Esophagus (tissue), 2 donors: ENCODE measurements around the gene CNOT11. TPM values are rescaled to one million over a fixed set of nuclear protein-coding genes. Genes with fewer than 3 reads are reported as not detected.

Source experiments
- H3K27ac ChIP-seq, 2 donors: one replicate each; pipeline ENCODE4 v1.5.1; 2013; ENCODE audit warnings: low read depth in 2 of 2, mild to moderate bottlenecking in 2 of 2, inconsistent platforms in 1 of 2, low read length in 1 of 2, moderate library complexity in 1 of 2
- H3K27me3 ChIP-seq, 2 donors: one replicate each; pipeline ENCODE4 v1.6.1; 2013; ENCODE audit warnings: low read length in 2 of 2, control low read depth in 1 of 2, mild to moderate bottlenecking in 1 of 2; ENCODE audit not compliant: insufficient read depth in 2 of 2, control insufficient read depth in 1 of 2
- H3K36me3 ChIP-seq, 2 donors: one replicate each; pipeline ENCODE4 v1.6.1; 2013; ENCODE audit warnings: low read length in 1 of 2; ENCODE audit not compliant: control insufficient read depth in 2 of 2, insufficient read depth in 2 of 2
- H3K4me1 ChIP-seq, 2 donors: one replicate each; pipeline ENCODE4 v1.6.1; 2013; ENCODE audit warnings: low read length in 1 of 2; ENCODE audit not compliant: control insufficient read depth in 2 of 2, insufficient read depth in 2 of 2
- H3K4me3 ChIP-seq, 2 donors: one replicate each; pipeline ENCODE4 v1.5.1; 2013; ENCODE audit warnings: low read length in 2 of 2, mild to moderate bottlenecking in 2 of 2, low read depth in 1 of 2, moderate library complexity in 1 of 2
- H3K9me3 ChIP-seq, 2 donors: one replicate each; pipeline ENCODE4 v1.6.1; 2013; ENCODE audit warnings: mild to moderate bottlenecking in 2 of 2, low read depth in 1 of 2, low read length in 1 of 2, moderate library complexity in 1 of 2; ENCODE audit not compliant: control insufficient read depth in 2 of 2, insufficient read depth in 1 of 2
- WGBS, 2 donors: extraction: QIAGEN DNeasy Blood & Tissue Kit; methylation state at CpG; one replicate each; pipeline ENCODE4 v1.1.7; 2013; 5-methylcytosine and 5-hydroxymethylcytosine counted together
- polyA plus RNA-seq, 2 donors: library from polyadenylated mRNA; stranded (reverse); fragments of 200-250 nt; gene quantifications; one replicate each; pipeline ENCODE4 v1.2.3, GENCODE V29; 2013
- donor health status: healthy with polysubstance abuse.
- donor health status: Bipolar disorder and iron deficiency.

The CNOT11 gene
- polyA plus RNA-seq, 2 donors, result 14.7 to 25.4 TPM

DNA sequence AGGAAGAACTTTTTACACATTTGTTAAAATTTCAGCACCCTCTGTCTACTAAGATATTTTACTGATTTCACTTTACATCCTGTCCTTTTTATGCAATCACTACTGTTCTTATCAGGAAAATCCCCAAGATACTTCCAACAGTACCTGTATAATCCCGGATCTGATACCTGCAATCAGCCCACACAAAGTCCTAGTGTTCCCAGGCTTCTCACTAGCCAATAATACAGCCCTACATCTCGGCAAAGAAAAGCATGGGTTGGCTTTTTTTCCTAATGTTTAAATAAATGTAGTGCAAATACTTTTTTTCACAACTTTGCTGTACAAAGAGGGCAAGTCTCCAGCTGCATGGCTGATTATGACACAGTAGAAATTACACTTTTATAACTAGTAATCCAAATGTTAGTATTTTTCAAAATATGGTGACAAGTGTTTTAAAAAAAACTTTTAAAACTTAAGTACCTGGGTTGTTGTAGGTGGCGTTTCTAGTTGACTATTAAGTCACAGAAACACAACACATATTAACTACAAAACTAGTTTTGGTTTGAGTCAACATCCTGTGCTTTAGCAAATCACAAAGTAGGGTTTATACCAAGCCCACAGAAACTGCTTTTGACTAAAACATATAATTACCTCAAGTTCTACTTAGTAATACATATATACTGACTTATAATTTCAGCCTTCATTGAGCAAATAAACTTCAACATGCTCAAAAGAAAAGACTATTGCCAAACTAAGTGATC, 19.5 kb downstream of the CNOT11 start:
- Histone ChIP-seq H3K27ac (no peak overlapping the region), H3K27me3 (no peaks in the 10 kb centered on the region), H3K4me1 (no peaks in the 10 kb centered on the region), H3K4me3 (no peak overlapping the region), H3K9me3 (no peaks in the 10 kb centered on the region), H3K36me3 (peaks cover 15 to 23% of the 10 kb centered on the region in 2 donors)
- 54 to 61% methylated on average over 3 of the region's 3 CpGs for WGBS, 2 donors

DNA sequence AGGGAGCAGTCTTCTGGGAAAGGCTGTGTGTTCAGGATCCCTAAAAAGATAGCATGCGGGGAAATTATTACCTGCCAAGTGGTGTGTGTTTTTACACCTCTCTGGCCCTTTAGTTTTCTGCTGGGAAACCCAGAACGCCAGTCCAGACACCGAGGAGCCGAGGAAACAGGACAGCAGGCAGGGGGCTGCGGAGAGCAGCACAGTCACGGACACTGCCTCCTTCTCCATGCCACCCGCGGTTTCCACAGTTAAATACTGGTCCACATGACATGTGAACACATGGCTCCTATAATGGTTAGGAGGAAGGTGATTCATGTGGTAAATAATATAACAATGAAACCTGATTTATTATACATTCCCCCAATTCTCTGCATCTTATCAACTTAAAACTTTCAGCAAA, 20.4 kb downstream of the CNOT11 start:
- H3K36me3 ChIP-seq, result peaks cover 13 to 20% of the 10 kb centered on the region in 2 donors
- H3K4me1 ChIP-seq, result no peaks in the 10 kb centered on the region
- no peaks in the 10 kb centered on the region for H3K27me3 ChIP-seq
- H3K4me3 ChIP-seq, result no peak overlapping the region
- peak overlapping the region in 1 of 2 donors; percentile 7 for H3K27ac ChIP-seq
- 86 to 88% methylated on average over 8 of the region's 8 CpGs for WGBS, 2 donors
- no peaks in the 10 kb centered on the region for H3K9me3 ChIP-seq

DNA sequence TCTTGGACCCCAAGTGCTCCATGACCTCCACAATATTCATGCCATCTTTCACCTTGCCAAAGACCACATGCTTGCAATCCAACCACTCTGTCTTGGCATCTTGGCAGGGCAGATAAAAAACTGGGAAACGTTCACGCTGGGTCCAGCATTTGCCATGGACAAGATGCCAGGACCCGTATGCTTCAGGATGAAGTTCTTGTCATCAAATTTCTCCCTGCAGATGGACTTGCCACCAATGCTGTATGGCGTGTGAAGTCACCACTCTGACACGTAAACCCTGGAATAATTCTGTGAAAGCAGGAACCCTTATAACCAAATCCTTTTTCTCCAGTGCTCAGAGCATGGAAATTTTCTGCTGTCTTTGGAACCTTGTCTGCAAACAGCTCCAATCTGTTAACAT, 21.5 kb downstream of the CNOT11 start:
- Histone ChIP-seq H3K9me3 (no peaks in the 10 kb centered on the region), H3K36me3 (peaks cover 10 to 20% of the 10 kb centered on the region in 2 donors), H3K4me1 (no peaks in the 10 kb centered on the region), H3K27me3 (no peaks in the 10 kb centered on the region), H3K4me3 (no peak overlapping the region), H3K27ac (no peak overlapping the region)
- WGBS, 2 donors, result 92 to 93% methylated on average over 5 of the region's 5 CpGs

DNA sequence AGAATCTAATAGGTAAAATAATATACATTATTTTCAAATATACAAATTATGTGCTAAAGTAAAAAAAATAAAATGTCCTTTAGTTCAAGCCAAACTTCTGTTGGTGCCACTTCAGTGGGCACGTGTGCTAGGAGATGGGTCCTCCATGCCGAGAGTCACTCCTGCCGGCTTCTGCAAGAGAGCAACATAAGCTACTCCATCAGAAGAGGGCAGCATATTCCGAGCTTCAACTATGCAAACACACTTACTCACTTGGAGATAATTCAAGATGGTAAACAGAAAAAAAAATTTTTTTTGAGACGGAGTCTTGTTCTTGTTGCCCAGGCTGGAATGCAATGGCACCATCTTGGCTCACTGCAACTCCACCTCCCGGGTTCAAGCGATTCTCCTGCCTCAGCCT, 24.4 kb downstream of the CNOT11 start:
- no peaks in the 10 kb centered on the region for H3K27me3 ChIP-seq
- no peak overlapping the region for H3K4me3 ChIP-seq
- H3K36me3 ChIP-seq, result peaks cover 11 to 22% of the 10 kb centered on the region in 2 donors
- H3K9me3 ChIP-seq, result no peaks in the 10 kb centered on the region
- H3K4me1 ChIP-seq, result no peaks in the 10 kb centered on the region
- WGBS, 2 donors, result 57 to 63% methylated on average over 7 of the region's 7 CpGs
- no peak overlapping the region for H3K27ac ChIP-seq

DNA sequence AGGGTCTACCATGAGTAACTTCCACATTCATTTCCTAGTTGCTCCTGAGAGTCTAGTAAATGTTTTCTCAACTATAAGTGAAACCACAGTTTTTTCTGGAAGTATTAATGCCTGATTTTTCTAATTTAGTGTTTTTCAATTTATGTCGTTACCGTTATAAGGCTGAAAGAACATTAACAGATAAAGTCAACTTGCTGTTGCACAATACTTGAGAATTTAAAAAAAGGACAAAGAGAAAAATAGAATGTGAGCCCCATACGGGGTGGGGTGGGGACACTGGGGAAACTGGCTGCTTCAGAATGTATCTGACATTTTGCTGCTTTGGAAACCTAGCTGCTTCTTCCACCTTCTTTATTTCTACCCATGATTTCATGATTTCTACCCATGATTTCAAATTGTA, 26.2 kb downstream of the CNOT11 start:
- no peak overlapping the region for H3K4me3 ChIP-seq
- no peaks in the 10 kb centered on the region for H3K27me3 ChIP-seq
- peaks cover 13 to 28% of the 10 kb centered on the region in 2 donors for H3K36me3 ChIP-seq
- no peaks in the 10 kb centered on the region for H3K4me1 ChIP-seq
- H3K27ac ChIP-seq, result peak overlapping the region in 1 of 2 donors; percentile 13
- 79 to 80% methylated on average over 3 of the region's 3 CpGs for WGBS, 2 donors
- no peaks in the 10 kb centered on the region for H3K9me3 ChIP-seq

DNA sequence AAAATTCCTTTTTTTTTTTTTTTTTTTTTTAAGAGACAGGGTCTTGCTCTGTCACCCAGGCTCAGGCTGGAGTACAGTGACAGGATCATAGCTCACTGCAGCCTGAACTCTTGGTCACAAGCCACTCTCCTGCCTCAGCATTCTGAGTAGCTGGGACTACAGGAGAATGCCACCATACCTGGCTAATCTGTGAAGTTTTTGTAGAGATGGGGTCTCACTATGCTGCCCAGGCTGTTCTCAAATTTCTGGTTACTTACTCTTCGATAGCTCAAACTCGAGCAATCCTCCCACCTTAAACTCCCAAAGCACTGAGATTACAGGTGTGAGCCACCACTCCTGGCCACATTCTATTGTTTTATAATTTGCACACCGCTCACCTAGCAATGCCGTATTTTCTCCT, 28.8 kb downstream of the CNOT11 start:
- Histone ChIP-seq H3K4me3 (no peak overlapping the region), H3K9me3 (no peaks in the 10 kb centered on the region), H3K27me3 (no peaks in the 10 kb centered on the region), H3K36me3 (peaks cover 13 to 27% of the 10 kb centered on the region in 2 donors), H3K4me1 (no peaks in the 10 kb centered on the region), H3K27ac (no peak overlapping the region)
- WGBS, 2 donors, result 91 to 96% methylated on average over 4 of the region's 4 CpGs

DNA sequence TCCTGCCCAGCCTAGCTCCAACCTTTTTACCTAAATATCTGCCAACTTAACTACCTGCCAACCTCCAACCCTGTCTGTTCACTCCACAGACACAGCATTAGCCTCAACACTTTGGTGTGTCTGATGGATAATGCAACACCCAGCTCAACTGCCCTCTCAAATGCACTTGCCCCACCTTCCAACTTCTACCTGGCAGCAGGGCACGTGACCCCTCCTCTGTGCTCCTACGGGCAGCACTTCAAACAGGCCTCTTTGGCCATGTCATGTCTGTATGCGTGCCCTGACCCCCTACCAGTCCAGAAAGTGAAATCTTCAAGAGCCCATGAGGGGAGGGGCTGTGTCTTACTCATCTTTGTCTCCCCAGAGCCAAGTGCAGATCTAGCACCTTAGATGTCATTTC, 30.3 kb downstream of the CNOT11 start:
- Histone ChIP-seq H3K27me3 (no peaks in the 10 kb centered on the region), H3K36me3 (peaks cover 13 to 30% of the 10 kb centered on the region in 2 donors), H3K27ac (no peak overlapping the region), H3K4me1 (no peaks in the 10 kb centered on the region), H3K9me3 (no peaks in the 10 kb centered on the region), H3K4me3 (no peak overlapping the region)
- 92 to 96% methylated on average over 3 of the region's 3 CpGs for WGBS, 2 donors

DNA sequence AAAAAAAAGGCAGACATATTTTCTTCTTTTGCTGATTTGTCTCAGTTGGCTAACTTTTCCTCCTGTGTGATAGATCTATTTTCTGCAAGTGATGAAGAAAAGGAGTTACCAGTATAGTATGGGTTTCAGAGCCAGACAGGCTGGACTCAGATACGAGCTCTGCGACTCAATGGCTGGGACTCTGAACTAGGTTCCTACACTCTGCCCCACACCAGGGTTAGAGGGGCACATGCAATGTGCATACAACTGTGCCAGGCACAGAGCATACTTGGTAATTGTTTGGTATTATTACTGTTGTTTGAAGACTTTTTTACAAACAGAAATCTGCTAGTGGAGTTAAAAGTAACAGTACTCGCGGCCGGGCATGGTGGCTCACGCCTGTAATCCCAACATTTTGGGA, 34.0 kb downstream of the CNOT11 start:
- Histone ChIP-seq H3K27ac (no peak overlapping the region), H3K4me1 (no peaks in the 10 kb centered on the region), H3K4me3 (no peak overlapping the region), H3K9me3 (no peaks in the 10 kb centered on the region), H3K36me3 (peaks cover 14 to 25% of the 10 kb centered on the region in 2 donors), H3K27me3 (no peaks in the 10 kb centered on the region)
- 96 to 97% methylated on average over 6 of the region's 6 CpGs for WGBS, 2 donors

DNA sequence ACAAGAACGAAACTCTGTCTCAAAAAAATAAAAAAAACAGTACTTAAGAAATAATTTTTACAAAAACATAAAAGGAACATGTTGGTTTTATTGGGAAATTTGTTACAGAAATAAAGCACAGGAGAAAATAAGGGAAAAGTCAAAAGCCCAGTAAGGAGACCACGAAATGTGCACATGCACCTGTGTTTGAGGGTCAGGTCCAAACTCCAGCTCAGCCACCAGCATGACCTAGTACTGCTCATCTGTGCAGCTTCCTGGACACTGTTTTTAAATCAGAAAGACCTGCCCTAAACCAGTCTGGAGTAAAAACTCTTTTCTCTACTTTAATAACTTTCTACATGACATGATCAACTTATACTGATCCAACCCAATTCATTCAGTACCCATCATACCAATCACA, 34.6 kb downstream of the CNOT11 start:
- Histone ChIP-seq H3K4me1 (no peaks in the 10 kb centered on the region), H3K27ac (no peak overlapping the region), H3K9me3 (no peaks in the 10 kb centered on the region), H3K4me3 (no peak overlapping the region), H3K36me3 (peaks cover 9 to 23% of the 10 kb centered on the region in 2 donors), H3K27me3 (no peaks in the 10 kb centered on the region)
- 96 to 97% methylated on average over 2 of the region's 2 CpGs for WGBS, 2 donors

DNA sequence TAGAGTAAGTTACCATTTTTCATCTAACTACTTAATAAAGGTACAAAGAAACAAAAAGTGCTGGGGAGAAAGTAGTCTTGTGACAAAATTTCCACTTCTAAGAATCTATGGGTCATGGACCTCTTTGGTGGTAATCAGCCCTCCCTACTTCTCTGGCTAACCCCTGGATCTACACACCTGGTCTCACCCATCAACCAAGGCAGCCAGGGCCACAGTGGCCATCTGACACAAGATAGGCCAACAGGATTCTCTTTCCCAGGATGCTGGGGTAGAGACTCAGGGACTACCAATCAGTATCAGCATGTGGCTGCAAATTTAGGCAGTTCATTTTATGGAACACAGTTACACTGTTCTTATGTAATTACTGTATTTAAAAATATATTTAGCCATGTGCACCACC, 38.0 kb downstream of the CNOT11 start:
- H3K27me3 ChIP-seq, result no peaks in the 10 kb centered on the region
- no peaks in the 10 kb centered on the region for H3K4me1 ChIP-seq
- no peaks in the 10 kb centered on the region for H3K9me3 ChIP-seq
- H3K36me3 ChIP-seq, result peaks cover 3 to 11% of the 10 kb centered on the region in 2 donors
- no peak overlapping the region for H3K4me3 ChIP-seq
- H3K27ac ChIP-seq, result no peak overlapping the region
